ENCODE measurements around the gene DIDO1.

Gene DIDO1

DNA sequence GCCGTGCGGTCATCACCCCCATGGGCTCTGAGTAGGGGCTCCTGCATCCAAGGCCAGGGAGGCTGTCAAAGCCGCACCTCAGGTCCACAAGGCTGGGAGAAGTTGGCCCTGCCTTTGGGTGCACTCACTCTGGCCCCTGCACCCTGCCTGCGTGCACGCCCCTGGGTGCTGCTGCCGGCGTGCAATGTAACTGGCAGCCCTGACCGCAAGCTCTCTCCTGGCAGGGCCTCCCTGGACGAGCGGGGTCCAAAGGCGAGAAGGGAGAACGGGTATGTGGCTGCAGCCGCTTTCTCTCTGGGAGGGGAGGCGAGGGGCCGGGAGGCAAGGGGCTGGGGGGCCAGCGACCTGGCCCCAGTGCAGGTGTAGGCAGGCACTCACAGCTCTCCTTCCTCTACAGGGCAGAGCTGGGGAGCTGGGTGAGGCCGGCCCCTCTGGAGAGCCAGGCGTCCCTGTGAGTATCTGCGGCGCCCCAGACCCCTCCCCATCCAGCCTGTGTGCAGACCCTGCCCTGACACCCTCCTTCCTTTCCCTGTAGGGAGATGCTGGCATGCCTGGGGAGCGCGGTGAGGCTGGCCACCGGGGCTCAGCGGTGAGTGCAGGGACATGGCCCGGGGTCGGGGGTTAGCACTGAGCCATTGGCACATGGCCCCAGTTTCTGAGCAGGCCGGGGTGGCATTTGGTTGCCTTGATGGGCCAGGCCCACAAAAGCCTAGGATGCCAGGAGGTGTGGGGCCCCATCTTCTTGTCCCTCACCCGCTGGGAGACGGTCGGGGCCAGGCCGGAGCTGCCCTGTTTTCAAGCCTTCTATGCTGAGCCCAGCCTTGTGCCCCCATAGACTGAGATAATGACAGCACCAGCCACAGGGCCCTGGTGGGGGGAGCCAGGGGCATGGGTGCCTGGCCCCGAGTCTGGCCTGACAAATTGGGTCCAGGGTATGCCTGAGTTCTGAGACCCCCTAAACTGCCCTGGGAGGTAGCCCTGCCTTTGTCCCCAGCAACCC lies 96.8 kb downstream of the DIDO1 start:
- no peak for DNase-seq

DNA sequence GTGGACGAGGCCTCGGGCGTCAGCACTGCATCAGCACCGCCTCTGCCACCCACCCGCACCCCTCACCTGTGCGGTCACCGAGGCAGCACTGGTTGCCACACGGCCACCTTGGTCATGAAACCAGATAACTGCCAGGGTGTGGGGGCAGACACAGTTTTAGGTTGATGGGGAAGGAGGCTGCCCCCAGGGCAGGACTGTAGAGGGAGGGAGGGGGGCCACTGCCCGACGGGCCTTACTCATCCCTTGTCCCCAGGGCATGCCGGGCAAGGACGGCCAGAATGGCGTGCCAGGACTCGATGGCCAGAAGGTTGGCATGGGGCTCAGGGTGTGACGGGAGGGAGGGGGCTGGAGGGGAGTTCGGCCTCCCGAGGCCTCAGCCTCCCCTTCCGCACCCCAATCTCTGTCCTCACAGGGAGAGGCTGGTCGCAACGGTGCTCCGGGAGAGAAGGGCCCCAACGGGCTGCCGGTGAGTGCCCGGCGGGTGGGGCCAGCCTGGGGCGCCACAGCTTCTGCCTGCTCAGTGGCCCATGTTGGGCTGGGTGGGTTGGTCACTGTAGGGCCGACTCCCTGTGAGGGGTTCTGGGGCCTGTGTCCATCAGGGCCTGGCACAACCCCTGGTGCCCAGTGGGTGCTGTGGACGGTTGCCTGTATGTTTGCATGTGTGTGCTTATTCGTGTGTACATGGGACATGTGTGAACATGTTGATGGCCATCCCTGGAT lies 97.6 kb downstream of the DIDO1 start:
- DNase-seq = no peak

DNA sequence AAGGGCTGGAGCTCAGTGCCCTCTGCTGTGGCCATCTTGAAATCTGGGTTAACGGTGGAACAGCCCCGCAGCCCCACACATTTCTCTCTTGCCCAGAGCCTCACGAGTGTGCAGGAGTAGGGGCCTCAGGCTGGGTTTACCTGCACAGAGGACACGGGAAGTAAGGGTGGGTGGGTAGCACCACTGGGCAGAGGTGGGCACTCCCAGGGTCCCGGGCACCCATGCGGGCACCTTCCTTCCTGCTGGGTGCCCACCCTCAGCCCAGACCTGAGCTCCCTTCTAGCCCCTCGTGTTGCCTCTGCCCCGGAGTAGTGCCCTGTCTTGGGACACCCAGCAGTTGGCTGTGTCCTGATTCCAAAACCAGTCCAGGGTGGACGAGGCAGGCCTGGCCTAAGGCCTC lies 98.3 kb downstream of the DIDO1 start:
- no peak for DNase-seq

All from NCI-H2227 treated with DMSO at 0.1 percent for 48 hours (cell line).